Neural cell (in vitro differentiated cells): ENCODE measurements around the gene CCT4. TPM values are rescaled to one million over a fixed set of nuclear protein-coding genes. Genes with fewer than 3 reads are reported as not detected.

Experiments used
- H2AFZ ChIP-seq: fragments of 200-600, 300-800 bp; sonication (generic), shearing (Covaris generic); 2 replicates; pipeline ENCODE4 v1.6.0; 2014; ENCODE audit warnings: low read depth, mild to moderate bottlenecking, antibody characterized with exemption, low read length, moderate library complexity
- H3F3A ChIP-seq: fragments of 200-600 bp; shearing (Covaris generic); 2 replicates; pipeline ENCODE4 v1.6.1; 2016; ENCODE audit warnings: mild to moderate bottlenecking, moderate library complexity, mixed read lengths, antibody characterized with exemption, low read length; ENCODE audit not compliant: insufficient read depth, poor library complexity, severe bottlenecking
- H3K27ac ChIP-seq: fragments of 200-600, 300-800 bp; sonication (generic), shearing (Covaris generic); 2 replicates; pipeline ENCODE4 v1.5.1; 2014; ENCODE audit warnings: mild to moderate bottlenecking, low read length, moderate library complexity
- H3K27me3 ChIP-seq: fragments of 300-800, 200-600 bp; sonication (generic), shearing (Covaris generic); 2 replicates; pipeline ENCODE4 v1.6.0; 2014; ENCODE audit warnings: mild to moderate bottlenecking, low read depth, low read length, moderate library complexity; ENCODE audit not compliant: insufficient read depth
- H3K36me3 ChIP-seq: fragments of 300-800, 200-600 bp; sonication (generic), shearing (Covaris generic); 2 replicates; pipeline ENCODE4 v1.5.1; 2014; ENCODE audit warnings: mild to moderate bottlenecking, antibody characterized with exemption, low read length, moderate library complexity; ENCODE audit not compliant: insufficient read depth
- H3K4me2 ChIP-seq: fragments of 300-800, 200-600 bp; sonication (generic), shearing (Covaris generic); 2 replicates; pipeline ENCODE4 v1.6.0; 2014; ENCODE audit warnings: mild to moderate bottlenecking, low read length
- H3K4me3 ChIP-seq: fragments of 300-800, 200-600 bp; sonication (generic), shearing (Covaris generic); 2 replicates; pipeline ENCODE4 v1.5.1; 2014; ENCODE audit warnings: mild to moderate bottlenecking, low read length, moderate library complexity
- H3K79me2 ChIP-seq: fragments of 200-600 bp; shearing (Covaris generic); replicated peaks from 2 replicates; pipeline ENCODE4 v1.6.0; 2014; ENCODE audit warnings: mild to moderate bottlenecking, low read length, moderate library complexity; ENCODE audit not compliant: insufficient read depth
- H3K9ac ChIP-seq: fragments of 300-800, 200-600 bp; sonication (generic), shearing (Covaris generic); 2 replicates; pipeline ENCODE4 v1.6.1; 2016; ENCODE audit warnings: mild to moderate bottlenecking, low read length, mixed read lengths
- H3K9me2 ChIP-seq: fragments of 200-600 bp; shearing (Covaris generic); 2 replicates; pipeline ENCODE4 v1.6.1; 2016; ENCODE audit warnings: mild to moderate bottlenecking, low read length, mixed read lengths; ENCODE audit not compliant: insufficient read depth
- H3K9me3 ChIP-seq: fragments of 200-600, 300-800 bp; sonication (generic), shearing (Covaris generic); 2 replicates; pipeline ENCODE4 v1.6.1; 2016; ENCODE audit warnings: mild to moderate bottlenecking, mixed run types, low read length, moderate library complexity, mixed read lengths
- H4K20me1 ChIP-seq: fragments of 200-600 bp; shearing (Covaris generic); 2 replicates; pipeline ENCODE4 v1.6.1; 2016; ENCODE audit warnings: mild to moderate bottlenecking, mixed run types; ENCODE audit not compliant: insufficient read depth
- CTCF ChIP-seq: fragments of 450-650 bp; IDR thresholded peaks from 2 replicates; pipeline ENCODE4 v1.5.1; 2014; ENCODE audit warnings: antibody characterized with exemption, mild to moderate bottlenecking, moderate library complexity; ENCODE audit not compliant: poor library complexity, severe bottlenecking
- EP300 ChIP-seq: fragments of 450-650 bp; conservative IDR thresholded peaks from 2 replicates; pipeline ENCODE4 v1.6.1; 2014; ENCODE audit warnings: antibody characterized with exemption, mild to moderate bottlenecking, moderate library complexity; ENCODE audit not compliant: poor library complexity, severe bottlenecking
- EZH2 ChIP-seq: fragments of 200-600, 300-800 bp; shearing (Covaris generic), sonication (generic); IDR thresholded peaks from 2 replicates; pipeline ENCODE4 v1.6.1; 2014; ENCODE audit warnings: antibody characterized with exemption, low read length, borderline replicate concordance, mild to moderate bottlenecking; ENCODE audit not compliant: insufficient read depth, poor library complexity, severe bottlenecking
- MXI1 ChIP-seq: fragments of 450-650 bp; conservative IDR thresholded peaks from 2 replicates; pipeline ENCODE4 v1.6.1; 2014; ENCODE audit warnings: antibody characterized with exemption, mild to moderate bottlenecking; ENCODE audit not compliant: poor library complexity, severe bottlenecking
- POLR2AphosphoS5 ChIP-seq: IDR thresholded peaks from 2 replicates; pipeline ENCODE4 v1.6.1; 2012
- RAD21 ChIP-seq: fragments of 450-650 bp; conservative IDR thresholded peaks from 2 replicates; pipeline ENCODE4 v1.6.1; 2014; ENCODE audit warnings: antibody characterized with exemption, mild to moderate bottlenecking, moderate library complexity
- REST ChIP-seq: IDR thresholded peaks from 2 replicates; pipeline ENCODE4 v1.6.1; 2012; ENCODE audit warnings: borderline replicate concordance
- SMC3 ChIP-seq: fragments of 450-650 bp; conservative IDR thresholded peaks from 2 replicates; pipeline ENCODE4 v1.6.1; 2014; ENCODE audit warnings: antibody characterized with exemption, mild to moderate bottlenecking, moderate library complexity; ENCODE audit not compliant: poor library complexity
- TAF1 ChIP-seq: IDR thresholded peaks from 2 replicates; pipeline ENCODE4 v1.6.1; 2012; ENCODE audit warnings: low read depth
- polyA plus RNA-seq: library from polyadenylated mRNA; depleted of rRNA; stranded (reverse); fragments of >200 nt; gene quantifications from 2 replicates; pipeline ENCODE4 v1.2.3, GENCODE V29; 2014

CCT4 gene
- polyA plus RNA-seq, 1 donor from 2014 or later = 140 TPM

- Histone ChIP-seq H2AFZ (no peak overlapping the region), H3K9me3 (no peaks in the 10 kb centered on the region), H3K9ac (no peak overlapping the region), H3K36me3 (no peaks in the 10 kb centered on the region), H4K20me1 (no peaks in the 10 kb centered on the region), H3K27me3 (no peaks in the 10 kb centered on the region), H3K79me2 (no peaks in the 10 kb centered on the region), H3F3A (no peaks in the 10 kb centered on the region), H3K27ac (no peak overlapping the region), H3K9me2 (no peaks in the 10 kb centered on the region), H3K4me3 (no peak overlapping the region), H3K4me2 (no peak overlapping the region)
- TF ChIP-seq POLR2AphosphoS5 (no peak), CTCF (no peak), EP300 (no peak), TAF1 (no peak), EZH2 (no peak), MXI1 (no peak), SMC3 (no peak), RAD21 (no peak), REST (no peak)
These were observed 38.3 kb upstream of the CCT4 start for GRCh38 chr2:61926531-61927477.

GRCh38 chr2:61924895-61925663, 36.6 kb upstream of the CCT4 start:
- no peak for TF ChIP-seq CTCF
- no peak for TF ChIP-seq RAD21
- TF ChIP-seq EZH2 = no peak
- TF ChIP-seq SMC3 = no peak
- TF ChIP-seq MXI1 = no peak
- no peak for TF ChIP-seq POLR2AphosphoS5
- no peak for TF ChIP-seq TAF1
- no peak for TF ChIP-seq REST
- TF ChIP-seq EP300 = no peak
- H3K79me2 ChIP-seq = no peaks in the 10 kb centered on the region
- H3K4me2 ChIP-seq = no peak overlapping the region
- no peaks in the 10 kb centered on the region for H3K9me2 ChIP-seq
- no peak overlapping the region for H3K27ac ChIP-seq
- H2AFZ ChIP-seq = no peak overlapping the region
- H3K9ac ChIP-seq = no peak overlapping the region
- H3K27me3 ChIP-seq = no peaks in the 10 kb centered on the region
- H3K9me3 ChIP-seq = no peaks in the 10 kb centered on the region
- H3F3A ChIP-seq = no peaks in the 10 kb centered on the region
- H3K4me3 ChIP-seq = no peak overlapping the region
- no peaks in the 10 kb centered on the region for H3K36me3 ChIP-seq
- H4K20me1 ChIP-seq = no peaks in the 10 kb centered on the region
